Bronchial epithelial cell (primary cell): ENCODE results near the gene SOX6. TPM values are rescaled to one million over a fixed set of nuclear protein-coding genes. Genes with fewer than 3 reads are reported as not detected.

Experiments
- DNase-seq: peaks from one replicate; pipeline ENCODE4 v3.0.0-alpha.2; 2010; ENCODE audit warnings: low read depth
- FAIRE-seq: peaks from 2 replicates; lab custom pipeline; 2011; peaks lifted over from hg19 to GRCh38; lab: Jason Lieb, UNC
- H3K27me3 ChIP-seq: 2 replicates; pipeline ENCODE4 v1.5.1; 2011; ENCODE audit warnings: low read length; ENCODE audit not compliant: control insufficient read depth, insufficient read depth
- H3K36me3 ChIP-seq: 2 replicates; pipeline ENCODE4 v1.5.1; 2011; ENCODE audit warnings: low read length; ENCODE audit not compliant: control insufficient read depth, insufficient read depth
- H3K4me3 ChIP-seq: 2 replicates; pipeline ENCODE4 v1.5.1; 2011; ENCODE audit warnings: mild to moderate bottlenecking, low read depth, low read length, control low read depth
- total RNA-seq: library from RNA; depleted of rRNA; stranded (reverse); fragments of >200 nt; gene quantifications from 2 replicates; pipeline ENCODE4 v1.2.1, GENCODE V29; 2014
- TF ChIP-seq, protein P1 (sequence below): IDR thresholded peaks from 2 replicates; pipeline ENCODE4 v1.5.1; 2011; ENCODE audit warnings: mild to moderate bottlenecking, moderate library complexity, low read length, control low read depth, inconsistent platforms; ENCODE audit not compliant: insufficient read depth, severe bottlenecking

SOX6 gene
- total RNA-seq, 1 donor from 2014 or later, result 0.53 TPM

DNA sequence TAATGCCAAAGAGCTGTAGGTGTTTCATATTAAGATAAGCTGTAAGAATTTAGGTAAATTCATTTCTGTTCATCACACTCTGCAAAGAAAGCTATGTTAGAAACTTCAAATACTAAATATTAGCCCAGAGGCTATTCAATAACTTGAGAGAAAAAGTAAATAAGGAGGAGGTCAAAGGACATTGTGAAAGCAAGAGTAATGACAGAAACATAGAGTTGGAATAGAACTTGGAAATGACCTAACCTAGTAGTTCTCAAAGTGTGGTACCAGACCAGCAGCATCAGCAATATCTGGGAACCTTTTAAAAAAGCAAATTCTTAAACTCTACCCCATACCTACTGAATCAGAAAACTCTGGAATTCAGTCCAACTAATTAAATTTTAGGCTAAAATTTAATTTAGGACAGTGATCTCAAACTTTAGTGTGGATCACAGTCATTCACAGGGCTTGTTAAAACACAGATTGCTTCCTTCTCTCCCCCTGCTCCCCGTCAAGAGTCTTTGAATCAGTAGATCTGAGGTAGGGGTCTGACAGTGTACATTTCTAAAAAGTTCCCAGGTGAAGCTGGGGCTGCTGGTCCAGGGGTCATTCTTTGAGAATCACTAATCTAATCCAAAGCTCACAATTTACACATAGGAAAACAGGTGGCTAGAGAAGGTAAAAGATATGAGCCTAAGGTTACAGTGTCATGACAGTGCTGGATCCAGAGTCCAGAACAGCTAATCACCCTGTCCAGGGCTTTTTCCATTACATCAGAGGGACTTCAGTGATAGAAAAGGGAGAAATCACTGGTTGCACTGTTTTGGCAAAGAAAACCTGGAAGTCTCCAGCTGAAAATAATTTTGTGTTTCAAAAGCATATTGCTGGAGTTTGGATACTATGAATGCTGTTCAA, 241.1 kb downstream of the SOX6 start:
- Histone ChIP-seq H3K36me3 (no peaks in the 10 kb centered on the region), H3K4me3 (no peak overlapping the region), H3K27me3 (no peaks in the 10 kb centered on the region)
- DNase-seq, result no peak
- FAIRE-seq, result no peak
- TF ChIP-seq, protein P1, sequence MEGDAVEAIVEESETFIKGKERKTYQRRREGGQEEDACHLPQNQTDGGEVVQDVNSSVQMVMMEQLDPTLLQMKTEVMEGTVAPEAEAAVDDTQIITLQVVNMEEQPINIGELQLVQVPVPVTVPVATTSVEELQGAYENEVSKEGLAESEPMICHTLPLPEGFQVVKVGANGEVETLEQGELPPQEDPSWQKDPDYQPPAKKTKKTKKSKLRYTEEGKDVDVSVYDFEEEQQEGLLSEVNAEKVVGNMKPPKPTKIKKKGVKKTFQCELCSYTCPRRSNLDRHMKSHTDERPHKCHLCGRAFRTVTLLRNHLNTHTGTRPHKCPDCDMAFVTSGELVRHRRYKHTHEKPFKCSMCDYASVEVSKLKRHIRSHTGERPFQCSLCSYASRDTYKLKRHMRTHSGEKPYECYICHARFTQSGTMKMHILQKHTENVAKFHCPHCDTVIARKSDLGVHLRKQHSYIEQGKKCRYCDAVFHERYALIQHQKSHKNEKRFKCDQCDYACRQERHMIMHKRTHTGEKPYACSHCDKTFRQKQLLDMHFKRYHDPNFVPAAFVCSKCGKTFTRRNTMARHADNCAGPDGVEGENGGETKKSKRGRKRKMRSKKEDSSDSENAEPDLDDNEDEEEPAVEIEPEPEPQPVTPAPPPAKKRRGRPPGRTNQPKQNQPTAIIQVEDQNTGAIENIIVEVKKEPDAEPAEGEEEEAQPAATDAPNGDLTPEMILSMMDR, result no peak

DNA sequence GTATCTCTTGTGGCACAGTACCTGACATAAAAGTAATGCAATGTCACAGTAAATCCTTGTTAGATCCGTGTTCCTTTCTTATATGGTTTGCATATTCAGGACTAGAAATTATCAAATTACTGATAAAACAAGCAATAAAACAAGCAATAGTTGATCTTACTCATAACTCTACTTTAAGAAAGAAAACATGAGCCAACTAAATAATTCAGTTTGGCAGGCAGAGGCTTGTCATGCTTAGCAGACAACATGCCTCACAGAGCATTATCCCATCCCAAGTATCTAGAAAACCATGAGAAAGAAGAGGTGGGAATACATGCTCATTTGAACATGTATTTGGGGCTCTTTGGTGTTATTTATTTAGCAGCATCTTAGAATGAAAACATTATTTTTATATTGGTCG, 241.9 kb downstream of the SOX6 start:
- Histone ChIP-seq H3K27me3 (no peaks in the 10 kb centered on the region), H3K4me3 (no peak overlapping the region), H3K36me3 (no peaks in the 10 kb centered on the region)
- TF ChIP-seq, protein P1, result no peak
- FAIRE-seq (no peak), DNase-seq (peak; percentile 77)

DNA sequence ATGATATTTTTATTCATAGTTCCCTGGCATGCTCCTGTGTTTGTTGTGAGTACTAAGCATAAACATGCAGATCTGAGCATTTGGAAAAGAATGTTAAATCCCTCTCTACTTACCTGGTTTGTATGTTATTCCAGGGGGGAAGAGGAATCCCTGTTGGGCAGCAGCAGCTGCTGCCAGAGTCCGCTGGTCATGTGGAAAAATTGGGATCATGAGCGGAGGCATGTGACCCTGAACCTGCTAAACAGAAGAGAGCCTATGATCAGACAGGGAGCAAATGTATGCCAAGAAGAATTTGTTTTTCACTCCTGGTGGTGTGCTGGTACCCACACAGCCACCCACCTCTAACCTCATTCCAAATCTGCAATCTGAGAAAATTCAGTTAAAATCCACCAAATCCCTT, 244.7 kb downstream of the SOX6 start:
- FAIRE-seq, result no peak
- Histone ChIP-seq H3K27me3 (no peaks in the 10 kb centered on the region), H3K36me3 (no peaks in the 10 kb centered on the region), H3K4me3 (no peak overlapping the region)
- DNase-seq, result no peak
- TF ChIP-seq, protein P1, result no peak

DNA sequence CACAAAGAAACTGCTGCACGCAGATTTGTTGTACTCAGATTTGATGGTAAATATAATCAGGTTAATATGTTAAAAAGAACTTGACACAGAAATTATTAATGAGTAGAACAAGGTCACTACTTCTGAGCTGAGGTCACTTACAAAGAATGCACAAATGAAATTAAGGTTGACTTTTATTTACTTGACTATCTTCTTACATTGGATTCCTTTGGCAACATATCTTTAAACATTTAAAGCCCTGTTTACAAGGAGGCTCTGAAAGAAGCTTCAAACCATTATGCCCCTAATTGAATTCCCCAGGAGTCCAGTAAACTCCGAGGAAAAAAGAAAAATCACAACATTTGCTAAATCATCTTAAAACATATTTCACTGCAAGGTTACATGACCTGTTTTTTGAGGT, 245.5 kb downstream of the SOX6 start:
- no peak for DNase-seq
- TF ChIP-seq, protein P1, result no peak
- H3K36me3 ChIP-seq, result no peaks in the 10 kb centered on the region
- H3K27me3 ChIP-seq, result no peaks in the 10 kb centered on the region
- FAIRE-seq, result no peak
- H3K4me3 ChIP-seq, result no peak overlapping the region

DNA sequence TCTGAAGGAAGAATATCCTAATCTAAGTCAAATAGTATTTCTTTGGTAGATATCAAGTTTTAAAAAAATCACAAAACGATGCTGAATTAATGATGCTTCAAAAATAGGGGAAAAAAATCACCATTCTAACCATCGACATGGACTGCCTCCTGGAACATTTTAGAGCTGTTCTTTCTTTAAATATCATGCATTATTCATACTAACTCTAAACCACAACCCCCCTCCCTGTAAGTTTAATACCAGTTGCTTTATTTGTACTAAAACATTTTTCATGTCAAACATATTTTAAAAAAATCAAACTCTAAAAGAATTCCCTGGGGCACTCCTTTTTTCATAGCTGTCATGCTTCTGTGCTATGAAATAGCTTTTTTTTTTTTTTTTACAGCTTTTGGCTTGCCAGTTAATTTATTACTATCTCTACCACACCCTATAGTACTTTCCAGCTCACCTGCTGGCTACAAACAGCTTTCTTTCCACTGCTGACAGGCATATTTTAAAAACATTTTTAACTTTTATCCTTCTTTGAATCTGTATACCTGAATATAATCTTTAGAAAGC, 256.9 kb downstream of the SOX6 start:
- DNase-seq (no peak), FAIRE-seq (no peak)
- H3K4me3 ChIP-seq, result no peak overlapping the region
- TF ChIP-seq, protein P1, result no peak
- no peaks in the 10 kb centered on the region for H3K27me3 ChIP-seq
- no peaks in the 10 kb centered on the region for H3K36me3 ChIP-seq
